ENCODE data around the gene HTT. TPM values are rescaled to one million over a fixed set of nuclear protein-coding genes. Genes with fewer than 3 reads are reported as not detected.

Gene HTT
- total and polyA plus RNA-seq, 2 of the 13 experiments (the other 11 are each of a cell fraction or from before 2014, with no cell fraction given), result 17.5 to 19.5 TPM

- TF ChIP-seq ZNF407 (CRISPR knock-in tag; IDR thresholded peaks at IDR 0.05; ENCODE audit: not compliant biosample characterization) (no peak), NR2F6 (IDR thresholded peaks at IDR 0.05) (no peak), NR2F6 (CRISPR knock-in tag; IDR thresholded peaks at IDR 0.05) (no peak), TEAD2 (CRISPR knock-in tag; IDR thresholded peaks at IDR 0.05) (no peak), FOSL2 (CRISPR knock-in tag; IDR thresholded peaks at IDR 0.05) (no peak), ZNF552 (CRISPR knock-in tag; IDR thresholded peaks at IDR 0.05; ENCODE audit: borderline replicate concordance) (no peak), ARNT2 (CRISPR knock-in tag; IDR thresholded peaks at IDR 0.05; ENCODE audit: low read depth) (no peak), RBAK (CRISPR knock-in tag; IDR thresholded peaks at IDR 0.05) (no peak), CBFB (CRISPR knock-in tag; IDR thresholded peaks at IDR 0.05) (no peak), SETDB1 (CRISPR knock-in tag; IDR thresholded peaks at IDR 0.05; ENCODE audit: borderline replicate concordance) (no peak), BCL6 (CRISPR knock-in tag; IDR thresholded peaks at IDR 0.05) (no peak), ARID5B (CRISPR knock-in tag; IDR thresholded peaks at IDR 0.05) (no peak)
Measured at GRCh38 chr4:3108211-3108610, 33.7 kb downstream of the HTT start (continued).

Data from HepG2 (cell line).